HEK293 (cell line): ENCODE results near the gene VMAC.

Source experiments
- HOXA7 ChIP-seq: sonication (generic); formaldehyde crosslinking; IDR thresholded peaks from 2 replicates; pipeline ENCODE4 v1.8.1; 2022; ENCODE audit warnings: missing genetic modification reagents, borderline replicate concordance
- MEIS1 ChIP-seq: sonication (generic); formaldehyde crosslinking; IDR thresholded peaks from 2 replicates; pipeline ENCODE4 v1.8.1; 2022; ENCODE audit warnings: missing genetic modification reagents, mild to moderate bottlenecking, borderline replicate concordance
- YY1 ChIP-seq: fragments of 450-650 bp; formaldehyde crosslinking; IDR thresholded peaks from 2 replicates; pipeline ENCODE4 v1.5.1; 2018; ENCODE audit warnings: missing biosample characterization, missing genetic modification characterization
- ZNF174 ChIP-seq: fragments of 450-650 bp; formaldehyde crosslinking; IDR thresholded peaks from 2 replicates; pipeline ENCODE4 v1.5.0; 2017; ENCODE audit warnings: missing biosample characterization, mild to moderate bottlenecking, missing genetic modification characterization
- TF ChIP-seq, protein P1 (sequence below): fragments of 450-650 bp; formaldehyde crosslinking; IDR thresholded peaks from 2 replicates; pipeline ENCODE4 v1.5.1; 2016; ENCODE audit warnings: missing biosample characterization, missing genetic modification characterization
- TF ChIP-seq, protein P2 (sequence below): fragments of 450-650 bp; IDR thresholded peaks from 2 replicates; pipeline ENCODE4 v1.5.1; 2018; ENCODE audit warnings: missing biosample characterization, missing genetic modification characterization

DNA sequence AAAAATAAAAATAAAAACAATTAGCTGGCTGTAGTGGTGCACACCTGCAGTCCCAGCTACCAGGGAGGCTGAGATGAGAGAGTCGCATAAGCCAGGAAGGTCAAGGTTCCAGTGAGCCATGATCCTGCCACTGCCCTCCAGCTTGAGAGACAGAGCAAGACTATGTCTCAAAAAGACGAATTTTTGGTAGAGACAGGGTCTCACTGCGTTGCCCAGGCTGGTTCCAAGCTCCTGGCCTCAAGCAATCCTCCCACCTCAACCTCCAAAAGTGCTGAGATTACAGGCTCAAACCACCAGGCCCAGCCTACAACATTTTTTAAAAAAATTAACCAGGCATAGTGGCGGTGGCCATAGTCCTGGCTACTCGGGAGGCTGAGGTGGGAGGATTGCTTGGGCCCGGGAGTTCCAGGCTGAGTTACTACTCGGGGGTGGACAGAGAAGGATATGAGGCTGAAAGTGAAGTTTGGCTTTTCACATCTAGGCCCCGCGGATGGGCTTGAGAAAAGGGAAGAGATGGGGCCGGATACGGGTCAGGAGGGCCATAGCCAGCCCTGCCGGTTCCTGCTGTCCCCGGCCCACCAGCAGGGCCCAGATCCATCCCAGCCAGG is 11.3 kb upstream of the VMAC start:
- TF ChIP-seq, protein P1, sequence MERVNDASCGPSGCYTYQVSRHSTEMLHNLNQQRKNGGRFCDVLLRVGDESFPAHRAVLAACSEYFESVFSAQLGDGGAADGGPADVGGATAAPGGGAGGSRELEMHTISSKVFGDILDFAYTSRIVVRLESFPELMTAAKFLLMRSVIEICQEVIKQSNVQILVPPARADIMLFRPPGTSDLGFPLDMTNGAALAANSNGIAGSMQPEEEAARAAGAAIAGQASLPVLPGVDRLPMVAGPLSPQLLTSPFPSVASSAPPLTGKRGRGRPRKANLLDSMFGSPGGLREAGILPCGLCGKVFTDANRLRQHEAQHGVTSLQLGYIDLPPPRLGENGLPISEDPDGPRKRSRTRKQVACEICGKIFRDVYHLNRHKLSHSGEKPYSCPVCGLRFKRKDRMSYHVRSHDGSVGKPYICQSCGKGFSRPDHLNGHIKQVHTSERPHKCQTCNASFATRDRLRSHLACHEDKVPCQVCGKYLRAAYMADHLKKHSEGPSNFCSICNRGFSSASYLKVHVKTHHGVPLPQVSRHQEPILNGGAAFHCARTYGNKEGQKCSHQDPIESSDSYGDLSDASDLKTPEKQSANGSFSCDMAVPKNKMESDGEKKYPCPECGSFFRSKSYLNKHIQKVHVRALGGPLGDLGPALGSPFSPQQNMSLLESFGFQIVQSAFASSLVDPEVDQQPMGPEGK (tag by site-specific recombination), result no peak
- TF ChIP-seq YY1 (tag by site-specific recombination) (no peak), MEIS1 (CRISPR knock-in tag) (no peak), HOXA7 (CRISPR knock-in tag) (no peak), ZNF174 (tag by site-specific recombination) (no peak)
- TF ChIP-seq, protein P2, sequence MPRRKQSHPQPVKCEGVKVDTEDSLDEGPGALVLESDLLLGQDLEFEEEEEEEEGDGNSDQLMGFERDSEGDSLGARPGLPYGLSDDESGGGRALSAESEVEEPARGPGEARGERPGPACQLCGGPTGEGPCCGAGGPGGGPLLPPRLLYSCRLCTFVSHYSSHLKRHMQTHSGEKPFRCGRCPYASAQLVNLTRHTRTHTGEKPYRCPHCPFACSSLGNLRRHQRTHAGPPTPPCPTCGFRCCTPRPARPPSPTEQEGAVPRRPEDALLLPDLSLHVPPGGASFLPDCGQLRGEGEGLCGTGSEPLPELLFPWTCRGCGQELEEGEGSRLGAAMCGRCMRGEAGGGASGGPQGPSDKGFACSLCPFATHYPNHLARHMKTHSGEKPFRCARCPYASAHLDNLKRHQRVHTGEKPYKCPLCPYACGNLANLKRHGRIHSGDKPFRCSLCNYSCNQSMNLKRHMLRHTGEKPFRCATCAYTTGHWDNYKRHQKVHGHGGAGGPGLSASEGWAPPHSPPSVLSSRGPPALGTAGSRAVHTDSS (tag by site-specific recombination), result no peak
